ENCODE data around the gene ZNF366. TPM values are rescaled to one million over a fixed set of nuclear protein-coding genes. Genes with fewer than 3 reads are reported as not detected.

Gene ZNF366
- total RNA-seq, 1 experiment from 2014 or later = 0.17 TPM

GRCh38 chr5:72426019-72426418 lies 81.2 kb downstream of the ZNF366 start:
- Histone ChIP-seq H3K9me3 (ENCODE audit: insufficient read depth, low read depth) (no peaks in the 10 kb centered on the region), H3K79me2 (ENCODE audit: low read depth) (no peaks in the 10 kb centered on the region), H3K4me3 (no peak overlapping the region), H2AFZ (no peak overlapping the region), H3F3A (ENCODE audit: insufficient read depth, low read depth) (no peaks in the 10 kb centered on the region), H3K4me2 (no peak overlapping the region), H3K9me2 (ENCODE audit: insufficient read depth) (no peaks in the 10 kb centered on the region; the same call in 1 of the 2 replicates), H3K27me3 (ENCODE audit: insufficient read depth, low read depth) (no peaks in the 10 kb centered on the region), H4K20me1 (ENCODE audit: insufficient read depth) (no peaks in the 10 kb centered on the region), H3K36me3 (ENCODE audit: low read depth) (no peaks in the 10 kb centered on the region), H3K27ac (no peak overlapping the region), H3K4me1 (replicated peaks; ENCODE audit: insufficient read depth) (no peaks in the 10 kb centered on the region)
- no TSS peak for BruUV-seq (replicated peaks)
- no peak for DNase-seq
- no peak for TF ChIP-seq CTCF (conservative IDR thresholded peaks at IDR 0.05)
- no peak for TF ChIP-seq EZH2 (IDR thresholded peaks at IDR 0.05; ENCODE audit: low read depth)
- CTCF ChIA-PET = no interaction called here
- intact Hi-C loops (cut with micrococcal nuclease; ENCODE audit: unreplicated experiment) = no loop called here
- POLR2A ChIA-PET (ENCODE audit: unreplicated experiment) = no interaction called here

DNA sequence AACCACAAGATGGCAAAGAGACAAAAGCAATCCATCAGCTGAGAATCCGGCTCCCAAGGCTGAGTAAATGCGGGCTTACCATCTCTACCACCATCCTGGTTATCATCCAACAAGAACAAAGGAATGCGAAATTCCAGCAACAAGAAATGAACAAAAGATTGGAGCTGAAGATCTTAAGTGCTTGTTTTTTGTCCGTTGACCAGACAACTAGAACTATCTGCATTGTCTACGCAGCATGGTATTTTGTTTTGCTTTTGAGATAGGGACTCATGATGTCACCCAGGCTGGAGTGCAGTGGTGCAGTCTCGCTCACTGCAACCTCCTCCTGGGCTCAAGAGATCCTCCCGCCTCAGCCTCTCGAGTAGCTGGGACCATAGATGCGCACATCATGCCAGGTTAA lies 88.9 kb downstream of the ZNF366 start:
- H3K79me2 ChIP-seq (ENCODE audit: low read depth) = no peaks in the 10 kb centered on the region
- no peaks in the 10 kb centered on the region; the same call in 1 of the 2 replicates for H3K9me3 ChIP-seq (ENCODE audit: insufficient read depth, low read depth)
- H2AFZ ChIP-seq = no peak overlapping the region
- CTCF ChIA-PET = no interaction called here
- no peak overlapping the region for H3K4me3 ChIP-seq
- H3K4me2 ChIP-seq = no peak overlapping the region
- H3K36me3 ChIP-seq (ENCODE audit: low read depth) = no peaks in the 10 kb centered on the region
- H3K27ac ChIP-seq = no peak overlapping the region
- H3K9me2 ChIP-seq (ENCODE audit: insufficient read depth) = no peaks in the 10 kb centered on the region
- H3F3A ChIP-seq (ENCODE audit: insufficient read depth, low read depth) = no peaks in the 10 kb centered on the region
- no peak for DNase-seq
- POLR2A ChIA-PET (ENCODE audit: unreplicated experiment) = no interaction called here
- no peaks in the 10 kb centered on the region for H3K27me3 ChIP-seq (ENCODE audit: insufficient read depth, low read depth)
- intact Hi-C loops (cut with micrococcal nuclease; ENCODE audit: unreplicated experiment) = no loop called here
- TF ChIP-seq CTCF (conservative IDR thresholded peaks at IDR 0.05) (no peak), EZH2 (IDR thresholded peaks at IDR 0.05; ENCODE audit: low read depth) (no peak)
- no TSS peak for BruUV-seq (replicated peaks)
- no peaks in the 10 kb centered on the region for H4K20me1 ChIP-seq (ENCODE audit: insufficient read depth)
- H3K4me1 ChIP-seq (replicated peaks; ENCODE audit: insufficient read depth) = no peaks in the 10 kb centered on the region

- Histone ChIP-seq H3K4me3 (no peak overlapping the region), H3K4me1 (replicated peaks; ENCODE audit: insufficient read depth) (no peaks in the 10 kb centered on the region), H3K4me2 (no peak overlapping the region), H3K79me2 (ENCODE audit: low read depth) (no peaks in the 10 kb centered on the region), H3K27ac (no peak overlapping the region), H3K9me3 (ENCODE audit: insufficient read depth, low read depth) (no peaks in the 10 kb centered on the region; the same call in 1 of the 2 replicates), H3K36me3 (ENCODE audit: low read depth) (no peaks in the 10 kb centered on the region), H3F3A (ENCODE audit: insufficient read depth, low read depth) (no peaks in the 10 kb centered on the region), H3K9me2 (ENCODE audit: insufficient read depth) (no peaks in the 10 kb centered on the region), H2AFZ (no peak overlapping the region), H3K27me3 (ENCODE audit: insufficient read depth, low read depth) (no peaks in the 10 kb centered on the region), H4K20me1 (ENCODE audit: insufficient read depth) (no peaks in the 10 kb centered on the region)
- intact Hi-C loops (cut with micrococcal nuclease; ENCODE audit: unreplicated experiment) = no loop called here
- no TSS peak for BruUV-seq (replicated peaks)
- POLR2A ChIA-PET (ENCODE audit: unreplicated experiment) = no interaction called here
- TF ChIP-seq EZH2 (IDR thresholded peaks at IDR 0.05; ENCODE audit: low read depth) (no peak), CTCF (conservative IDR thresholded peaks at IDR 0.05) (no peak)
- CTCF ChIA-PET = interaction anchor here (0.6 kb wide), 1 partner anchor 676 kb away, joined by 3 read pairs; no protein-coding TSS in a partner anchor
- DNase-seq = no peak
Observed at GRCh38 chr5:72417333-72418062, 89.7 kb downstream of the ZNF366 start.
